ENCODE results near the gene OSBPL9. TPM values are rescaled to one million over a fixed set of nuclear protein-coding genes. Genes with fewer than 3 reads are reported as not detected.
"Not testable (repeated sequence)": the region's sequence is repeated elsewhere in the genome, so short reads cannot be mapped to it uniquely, and the experiment has no call there.

The OSBPL9 gene
- total RNA-seq, 2 donors from 2014 or later = 94.1 to 114 TPM

DNA sequence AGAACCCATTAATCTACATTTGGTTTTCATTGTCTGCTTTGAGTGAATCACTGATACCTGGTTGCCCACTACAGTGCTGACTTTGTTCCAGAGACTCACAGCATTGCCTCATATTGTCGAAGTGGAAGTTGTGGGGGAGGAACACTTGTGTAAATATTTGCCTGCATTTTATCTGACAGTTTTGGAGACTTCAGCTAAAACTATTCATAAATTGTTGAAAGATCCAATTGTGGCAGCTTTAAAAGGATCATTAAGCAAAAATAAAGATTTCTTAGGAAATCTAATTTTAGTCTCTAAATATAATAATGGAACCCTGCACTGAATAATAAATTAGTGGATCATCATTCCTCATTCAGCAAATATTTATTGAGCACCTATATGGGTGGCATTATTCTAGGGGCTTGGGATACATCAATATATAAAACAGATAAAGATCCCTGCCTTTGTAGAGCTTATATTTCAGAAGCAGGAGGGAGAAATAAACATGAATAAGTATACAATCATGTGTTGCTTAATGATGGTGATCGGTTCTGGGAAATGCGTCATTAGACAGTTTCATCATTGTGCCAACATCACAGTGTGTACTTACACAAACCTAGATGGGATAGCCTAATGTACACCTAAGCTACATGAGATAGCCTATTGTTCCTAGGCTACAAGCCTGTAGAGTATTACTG is 73.5 kb downstream of the OSBPL9 start:
- peaks cover 32 to 45% of the 10 kb centered on the region in 2 donors for H3K4me1 ChIP-seq (ENCODE audit: control insufficient read depth in 1 of 2, low read depth in 2 of 2)
- no peaks in the 10 kb centered on the region for H3K27me3 ChIP-seq (replicated peaks; ENCODE audit: insufficient read depth)
- no peaks in the 10 kb centered on the region for H3K9me3 ChIP-seq
- no peak for TF ChIP-seq CTCF (IDR thresholded peaks at IDR 0.05)
- ATAC-seq (ENCODE audit: insufficient number of reproducible peaks, low FRiP score, low read depth) (no peak), DNase-seq (ENCODE audit: low spot score) (no peak)
- no peak overlapping the region for H3K27ac ChIP-seq
- H3K36me3 ChIP-seq = no peaks in the 10 kb centered on the region
- H3K4me3 ChIP-seq = no peak overlapping the region

DNA sequence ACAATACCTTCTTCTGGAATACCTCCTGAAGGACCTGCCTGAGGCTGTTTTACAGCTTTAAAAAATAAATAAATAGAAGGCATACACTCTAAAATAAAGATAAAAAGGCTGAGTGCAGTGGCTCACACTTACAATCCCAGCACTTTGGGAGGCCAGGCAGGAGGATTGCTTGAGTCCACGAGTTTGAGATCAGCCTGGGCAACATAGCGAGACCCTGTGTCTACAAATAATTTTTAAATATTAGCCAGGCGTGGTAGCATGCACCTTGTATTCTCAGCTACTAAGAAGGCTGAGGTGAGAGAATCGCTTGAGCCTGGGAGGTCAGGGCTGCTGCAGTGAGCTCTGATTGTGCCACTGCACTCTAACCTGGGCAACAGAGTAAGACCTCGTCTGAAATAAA is 75.0 kb downstream of the OSBPL9 start:
- Histone ChIP-seq H3K4me1 (ENCODE audit: control insufficient read depth in 1 of 2, low read depth in 2 of 2) (peaks cover 29 to 48% of the 10 kb centered on the region in 2 donors), H3K9me3 (no peaks in the 10 kb centered on the region), H3K27me3 (replicated peaks; ENCODE audit: insufficient read depth) (no peaks in the 10 kb centered on the region), H3K4me3 (no peak overlapping the region), H3K27ac (no peak overlapping the region), H3K36me3 (no peaks in the 10 kb centered on the region)
- no peak for ATAC-seq (ENCODE audit: insufficient number of reproducible peaks, low FRiP score, low read depth)
- no peak for DNase-seq (ENCODE audit: low spot score)
- no peak for TF ChIP-seq CTCF (IDR thresholded peaks at IDR 0.05)

DNA sequence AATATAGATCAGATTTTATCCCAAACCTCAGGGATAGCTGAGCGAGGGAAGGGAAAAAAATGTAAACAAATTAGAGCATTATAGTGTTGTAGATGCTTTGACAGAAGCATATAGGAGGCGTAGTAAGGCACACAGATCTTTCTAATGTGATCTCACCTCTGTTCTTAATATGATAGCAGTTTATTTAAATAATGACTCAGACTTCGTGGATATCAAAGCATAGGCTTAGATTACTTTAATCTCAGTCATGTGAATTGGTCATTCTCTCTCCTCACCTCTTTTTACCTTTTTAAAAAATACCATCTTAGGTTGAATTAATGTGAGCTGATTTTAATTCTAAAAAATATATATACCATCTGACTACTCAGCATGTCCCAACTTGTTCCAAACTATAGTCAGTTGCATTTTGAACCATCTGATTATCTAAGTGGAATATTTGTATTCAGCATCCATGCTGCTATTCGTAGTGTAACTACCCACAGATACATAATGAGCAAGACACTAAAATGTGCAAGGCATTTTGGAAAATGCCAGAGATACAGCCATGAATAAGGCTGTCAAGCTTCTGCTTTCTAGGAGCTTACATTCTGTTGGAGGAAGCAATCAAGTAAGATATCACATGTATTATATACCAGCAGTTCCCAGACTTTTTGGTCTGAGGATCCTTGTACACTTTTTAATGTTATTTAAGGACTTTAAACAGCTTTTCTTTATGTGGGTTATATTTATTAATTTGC is 76.7 kb downstream of the OSBPL9 start:
- TF ChIP-seq CTCF (IDR thresholded peaks at IDR 0.05) = no peak
- DNase-seq (ENCODE audit: low spot score) (no peak), ATAC-seq (ENCODE audit: insufficient number of reproducible peaks, low FRiP score, low read depth) (no peak)
- Histone ChIP-seq H3K27me3 (replicated peaks; ENCODE audit: insufficient read depth) (no peaks in the 10 kb centered on the region), H3K4me3 (no peak overlapping the region), H3K9me3 (no peaks in the 10 kb centered on the region), H3K36me3 (no peaks in the 10 kb centered on the region), H3K4me1 (ENCODE audit: control insufficient read depth in 1 of 2, low read depth in 2 of 2) (peaks cover 30 to 49% of the 10 kb centered on the region in 2 donors), H3K27ac (no peak overlapping the region)

DNA sequence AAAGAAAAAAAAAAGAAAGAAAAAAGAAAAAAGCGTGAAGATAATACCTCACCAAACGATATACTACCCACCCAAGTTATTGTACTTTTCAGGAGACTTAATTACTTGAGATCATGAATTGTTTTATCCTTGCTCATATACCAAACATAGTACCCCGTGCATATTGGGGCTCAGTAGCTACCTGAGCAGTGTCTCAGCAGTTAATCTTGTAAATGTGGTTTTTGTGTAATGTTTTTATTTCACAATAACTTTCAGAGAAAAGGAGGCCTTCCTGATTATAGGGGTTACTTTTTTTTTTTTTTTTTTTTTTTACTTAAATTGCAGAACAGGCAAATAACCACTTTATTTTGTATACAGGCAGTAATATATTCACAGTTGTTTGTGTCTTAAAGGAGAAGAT is 80.3 kb downstream of the OSBPL9 start:
- Histone ChIP-seq H3K27me3 (replicated peaks; ENCODE audit: insufficient read depth) (no peaks in the 10 kb centered on the region), H3K36me3 (no peaks in the 10 kb centered on the region), H3K9me3 (no peaks in the 10 kb centered on the region), H3K4me1 (ENCODE audit: control insufficient read depth in 1 of 2, low read depth in 2 of 2) (peaks cover 13 to 24% of the 10 kb centered on the region in 2 donors), H3K27ac (no peak overlapping the region), H3K4me3 (no peak overlapping the region)
- ATAC-seq (ENCODE audit: insufficient number of reproducible peaks, low FRiP score, low read depth) = no peak
- DNase-seq (ENCODE audit: low spot score) = no peak
- TF ChIP-seq CTCF (IDR thresholded peaks at IDR 0.05) = no peak

DNA sequence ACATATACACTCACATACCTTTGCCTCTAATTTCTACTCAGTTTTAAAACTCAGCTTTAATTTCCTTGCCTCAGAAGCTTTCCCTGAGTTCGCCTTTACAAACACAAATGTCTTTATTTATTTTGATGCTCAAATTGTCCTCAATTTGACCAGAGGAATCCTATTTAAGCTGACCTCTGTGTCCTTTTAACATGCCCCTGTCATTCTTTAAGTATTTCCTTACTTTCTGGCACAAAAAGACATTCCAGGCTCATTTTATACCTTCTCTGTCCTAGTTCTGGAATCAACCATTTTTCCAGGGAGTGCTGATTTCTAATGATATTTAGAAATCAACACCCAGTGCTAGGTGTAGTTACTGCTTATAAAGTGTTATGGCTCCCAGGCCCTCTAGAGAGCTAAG is 82.5 kb downstream of the OSBPL9 start:
- ATAC-seq (ENCODE audit: insufficient number of reproducible peaks, low FRiP score, low read depth) = no peak

GRCh38 chr1:51701782-51702181 is 84.9 kb downstream of the OSBPL9 start:
- H3K27me3 ChIP-seq (replicated peaks; ENCODE audit: insufficient read depth); H3K4me1 ChIP-seq (ENCODE audit: control insufficient read depth in 1 of 2, low read depth in 2 of 2); H3K27ac ChIP-seq; H3K36me3 ChIP-seq; DNase-seq (ENCODE audit: low spot score); H3K9me3 ChIP-seq; H3K4me3 ChIP-seq; ATAC-seq (ENCODE audit: insufficient number of reproducible peaks, low FRiP score, low read depth): not testable (repeated sequence)

More for the DNA sequence above, 82.5 kb downstream of the OSBPL9 start:
- Histone ChIP-seq H3K27me3 (replicated peaks; ENCODE audit: insufficient read depth) (no peaks in the 10 kb centered on the region), H3K36me3 (no peaks in the 10 kb centered on the region), H3K4me3 (no peak overlapping the region), H3K27ac (no peak overlapping the region), H3K9me3 (no peaks in the 10 kb centered on the region), H3K4me1 (ENCODE audit: control insufficient read depth in 1 of 2, low read depth in 2 of 2) (peaks cover 2 to 13% of the 10 kb centered on the region in 2 donors)
- no peak for DNase-seq (ENCODE audit: low spot score)
- TF ChIP-seq CTCF (IDR thresholded peaks at IDR 0.05) = no peak

DNA sequence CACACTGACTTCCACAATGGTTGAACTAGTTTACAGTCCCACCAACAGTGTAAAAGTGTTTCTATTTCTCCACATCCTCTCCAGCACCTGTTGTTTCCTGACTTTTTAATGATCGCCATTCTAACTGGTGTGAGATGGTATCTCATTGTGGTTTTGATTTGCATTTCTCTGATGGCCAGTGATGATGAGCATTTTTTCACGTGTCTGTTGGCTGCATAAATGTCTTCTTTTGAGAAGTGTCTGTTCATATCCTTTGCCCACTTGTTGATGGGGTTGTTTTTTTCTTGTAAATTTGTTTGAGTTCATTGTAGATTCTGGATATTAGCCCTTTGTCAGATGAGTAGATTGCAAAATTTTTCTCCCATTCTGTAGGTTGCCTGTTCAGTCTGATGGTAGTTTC is 85.3 kb downstream of the OSBPL9 start:
- H3K4me1 ChIP-seq (ENCODE audit: control insufficient read depth in 1 of 2, low read depth in 2 of 2); ATAC-seq (ENCODE audit: insufficient number of reproducible peaks, low FRiP score, low read depth); H3K27me3 ChIP-seq (replicated peaks; ENCODE audit: insufficient read depth); H3K27ac ChIP-seq; H3K4me3 ChIP-seq; H3K9me3 ChIP-seq; DNase-seq (ENCODE audit: low spot score); H3K36me3 ChIP-seq: not testable (repeated sequence)
